HG03469 (cell line): ENCODE results near the gene SLN.

Experiments used
- ATAC-seq: cut with Tn5 transposase; IDR thresholded peaks from one replicate; pipeline ENCODE4 v1.9.1; 2021; ENCODE audit warnings: mild to moderate bottlenecking, moderate library complexity, moderate number of reproducible peaks; ENCODE audit not compliant: unreplicated experiment

Gene SLN

GRCh38 chr11:107688322-107688918 is 23.4 kb downstream of the SLN start:
- no peak for ATAC-seq

GRCh38 chr11:107683807-107684206 is 28.0 kb downstream of the SLN start:
- ATAC-seq: no peak

- ATAC-seq: no peak
These were observed 28.8 kb downstream of the SLN start for GRCh38 chr11:107683061-107683460.

- no peak for ATAC-seq
These were observed 29.3 kb downstream of the SLN start for GRCh38 chr11:107682572-107682971.

- no peak for ATAC-seq
These were observed 29.7 kb downstream of the SLN start for GRCh38 chr11:107682171-107682570.

GRCh38 chr11:107679255-107680024 is 32.4 kb downstream of the SLN start:
- no peak for ATAC-seq

- ATAC-seq: no peak
These were observed 33.3 kb downstream of the SLN start for GRCh38 chr11:107678632-107678971.

- ATAC-seq: no peak
These were observed 33.8 kb downstream of the SLN start for GRCh38 chr11:107677924-107678631.

- ATAC-seq: no peak
These were observed 35.4 kb downstream of the SLN start for GRCh38 chr11:107676336-107677057.

GRCh38 chr11:107675902-107676301 is 36.0 kb downstream of the SLN start:
- no peak for ATAC-seq

GRCh38 chr11:107669893-107670601 is 41.8 kb downstream of the SLN start:
- ATAC-seq: no peak

GRCh38 chr11:107669191-107669740 is 42.6 kb downstream of the SLN start:
- ATAC-seq: no peak

- no peak for ATAC-seq
These were observed 44.8 kb downstream of the SLN start for GRCh38 chr11:107666911-107667613.

- no peak for ATAC-seq
These were observed 46.8 kb downstream of the SLN start for GRCh38 chr11:107665018-107665417.

- no peak for ATAC-seq
These were observed 50.2 kb downstream of the SLN start for GRCh38 chr11:107661656-107662055.

- ATAC-seq: no peak
These were observed 51.8 kb downstream of the SLN start for GRCh38 chr11:107660066-107660465.

- no peak for ATAC-seq
These were observed 52.5 kb downstream of the SLN start for GRCh38 chr11:107659310-107659709.
